ENCODE results near the gene CNBD2. TPM values are rescaled to one million over a fixed set of nuclear protein-coding genes. Genes with fewer than 3 reads are reported as not detected.
A peak's percentile ranks its signal among the peaks of the same experiment; 100 is the strongest.
"Not testable (repeated sequence)": the region's sequence is repeated elsewhere in the genome, so short reads cannot be mapped to it uniquely, and the experiment has no call there.

The CNBD2 gene
- total and polyA plus RNA-seq, 7 donors = 1.7 to 14.6 (median 7.1) TPM

DNA sequence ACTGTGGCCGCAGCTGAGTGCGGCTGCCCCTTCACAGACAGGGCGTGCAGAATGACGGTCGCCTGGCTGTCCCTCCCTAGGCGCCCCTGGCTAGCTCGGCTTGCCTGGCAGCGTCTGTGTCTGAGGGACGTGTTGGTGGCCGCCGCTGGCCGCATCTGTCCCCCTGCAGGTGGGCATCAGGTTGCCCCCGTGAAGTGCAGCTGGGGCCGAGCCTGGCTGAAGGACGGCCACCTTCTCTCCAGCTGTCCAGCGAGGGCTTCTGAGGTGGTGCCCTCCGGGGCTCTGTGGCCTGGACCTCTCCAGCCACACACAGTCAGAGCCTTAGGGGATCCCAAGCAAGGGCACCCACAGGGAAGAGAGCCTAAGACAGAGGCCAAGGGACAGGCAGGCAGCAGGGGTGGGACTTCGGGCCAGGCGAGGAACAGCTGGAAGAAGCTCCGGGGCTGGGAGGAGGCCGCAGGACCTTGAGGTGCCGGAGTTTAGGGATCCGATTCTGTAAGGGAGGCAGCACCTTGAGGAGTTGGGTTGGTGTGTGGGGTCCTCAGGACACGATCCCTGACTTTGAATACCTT, 97.1 kb downstream of the CNBD2 start:
- Histone ChIP-seq H3K4me1 (peaks cover 0 to 17% (median 12%) of the 10 kb centered on the region in 4 donors), H3K36me3 (no peaks in the 10 kb centered on the region), H3K27ac (peak overlapping the region; percentile 77 to 87 (median 81)), H3K4me3 (peak overlapping the region in 3 of 4 donors; percentile 68 to 72 (median 71)), H3K27me3 (no peaks in the 10 kb centered on the region), H3K9me3 (peaks cover 0 to 2% (median 0%) of the 10 kb centered on the region in 4 donors)
- no peak for TF ChIP-seq POLR2AphosphoS5 (IDR thresholded peaks at IDR 0.05)
- TF ChIP-seq, protein P1, sequence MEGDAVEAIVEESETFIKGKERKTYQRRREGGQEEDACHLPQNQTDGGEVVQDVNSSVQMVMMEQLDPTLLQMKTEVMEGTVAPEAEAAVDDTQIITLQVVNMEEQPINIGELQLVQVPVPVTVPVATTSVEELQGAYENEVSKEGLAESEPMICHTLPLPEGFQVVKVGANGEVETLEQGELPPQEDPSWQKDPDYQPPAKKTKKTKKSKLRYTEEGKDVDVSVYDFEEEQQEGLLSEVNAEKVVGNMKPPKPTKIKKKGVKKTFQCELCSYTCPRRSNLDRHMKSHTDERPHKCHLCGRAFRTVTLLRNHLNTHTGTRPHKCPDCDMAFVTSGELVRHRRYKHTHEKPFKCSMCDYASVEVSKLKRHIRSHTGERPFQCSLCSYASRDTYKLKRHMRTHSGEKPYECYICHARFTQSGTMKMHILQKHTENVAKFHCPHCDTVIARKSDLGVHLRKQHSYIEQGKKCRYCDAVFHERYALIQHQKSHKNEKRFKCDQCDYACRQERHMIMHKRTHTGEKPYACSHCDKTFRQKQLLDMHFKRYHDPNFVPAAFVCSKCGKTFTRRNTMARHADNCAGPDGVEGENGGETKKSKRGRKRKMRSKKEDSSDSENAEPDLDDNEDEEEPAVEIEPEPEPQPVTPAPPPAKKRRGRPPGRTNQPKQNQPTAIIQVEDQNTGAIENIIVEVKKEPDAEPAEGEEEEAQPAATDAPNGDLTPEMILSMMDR (IDR thresholded peaks at IDR 0.05) = no peak
- no peak for TF ChIP-seq POLR2A (IDR thresholded peaks at IDR 0.05)
- no peak for TF ChIP-seq EP300 (IDR thresholded peaks at IDR 0.05)
- DNase-seq = no peak
- intact Hi-C loops (cut with DNase I) = no loop called here
- WGBS, 2 donors = 53 to 65% methylated on average over 24 of the region's 24 CpGs

DNA sequence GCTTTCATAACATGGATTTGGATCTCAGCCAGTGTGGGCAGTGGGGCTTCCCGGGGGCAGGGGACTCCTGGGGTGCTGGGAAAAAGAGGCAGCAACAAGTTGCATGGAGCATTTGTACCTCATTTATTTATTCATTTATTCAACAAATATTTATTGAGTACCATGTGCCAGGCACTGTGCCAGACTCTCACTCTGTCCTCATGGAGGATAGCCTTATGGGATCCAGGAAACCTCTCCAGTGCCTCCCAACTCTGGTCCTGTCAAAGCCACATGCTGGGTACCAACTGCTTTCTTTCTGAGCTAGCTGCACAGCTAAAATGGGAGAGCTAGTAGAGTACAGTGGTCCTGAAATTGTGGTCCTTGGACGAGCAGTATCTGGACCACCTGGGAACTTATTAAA, 98.4 kb downstream of the CNBD2 start:
- intact Hi-C loops (cut with DNase I) = no loop called here
- TF ChIP-seq POLR2AphosphoS5 (IDR thresholded peaks at IDR 0.05) = no peak
- Histone ChIP-seq H3K4me3 (no peak overlapping the region), H3K27me3 (no peaks in the 10 kb centered on the region), H3K4me1 (peaks cover 0 to 17% (median 12%) of the 10 kb centered on the region in 4 donors), H3K27ac (no peak overlapping the region), H3K36me3 (no peaks in the 10 kb centered on the region), H3K9me3 (peaks cover 0 to under 1% (median 0%) of the 10 kb centered on the region in 4 donors)
- WGBS, 2 donors = 64 to 72% methylated on average over 2 of the region's 2 CpGs
- no peak for DNase-seq

- 92 to 96% methylated on average over 11 of the region's 11 CpGs for WGBS, 2 donors
- H3K27me3 ChIP-seq; H3K4me3 ChIP-seq; intact Hi-C loops (cut with DNase I); H3K27ac ChIP-seq; H3K9me3 ChIP-seq; DNase-seq; H3K36me3 ChIP-seq: not testable (repeated sequence)
- peaks cover 0 to 17% (median 12%) of the 10 kb centered on the region in 4 donors for H3K4me1 ChIP-seq
These were observed 100.1 kb downstream of the CNBD2 start for GRCh38 chr20:36068526-36068925.

DNA sequence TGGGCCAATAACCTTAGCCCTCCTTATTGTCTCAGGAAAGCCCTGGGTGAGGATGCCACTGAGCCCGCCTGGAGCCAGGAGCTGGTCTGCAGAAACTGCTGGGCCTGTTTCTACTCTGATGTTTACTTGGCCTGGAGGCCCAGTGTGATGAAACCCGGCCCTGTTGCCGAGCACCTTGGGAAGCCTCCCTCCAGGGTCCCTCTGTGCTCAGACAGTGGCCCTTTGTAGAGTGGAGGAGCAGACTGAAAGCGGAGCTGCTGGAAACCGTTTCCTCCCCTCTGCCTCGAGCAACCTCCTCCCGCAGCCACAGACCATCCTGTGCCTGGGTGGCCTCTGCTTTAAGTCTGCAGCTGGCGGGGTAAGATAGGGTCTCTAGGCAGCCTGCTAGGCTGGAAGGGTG, 102.1 kb downstream of the CNBD2 start:
- Histone ChIP-seq H3K27ac (no peak overlapping the region), H3K4me1 (peaks cover 0 to 4% (median 2%) of the 10 kb centered on the region in 4 donors), H3K27me3 (no peaks in the 10 kb centered on the region), H3K36me3 (no peaks in the 10 kb centered on the region), H3K4me3 (no peak overlapping the region), H3K9me3 (no peaks in the 10 kb centered on the region)
- TF ChIP-seq EP300 (IDR thresholded peaks at IDR 0.05) = no peak
- TF ChIP-seq, protein P1 (IDR thresholded peaks at IDR 0.05) = no peak
- TF ChIP-seq POLR2AphosphoS5 (IDR thresholded peaks at IDR 0.05) = no peak
- no peak for TF ChIP-seq POLR2A (IDR thresholded peaks at IDR 0.05)
- intact Hi-C loops (cut with DNase I) = no loop called here
- DNase-seq = no peak
- WGBS, 2 donors = 66 to 77% methylated on average over 8 of the region's 8 CpGs

DNA sequence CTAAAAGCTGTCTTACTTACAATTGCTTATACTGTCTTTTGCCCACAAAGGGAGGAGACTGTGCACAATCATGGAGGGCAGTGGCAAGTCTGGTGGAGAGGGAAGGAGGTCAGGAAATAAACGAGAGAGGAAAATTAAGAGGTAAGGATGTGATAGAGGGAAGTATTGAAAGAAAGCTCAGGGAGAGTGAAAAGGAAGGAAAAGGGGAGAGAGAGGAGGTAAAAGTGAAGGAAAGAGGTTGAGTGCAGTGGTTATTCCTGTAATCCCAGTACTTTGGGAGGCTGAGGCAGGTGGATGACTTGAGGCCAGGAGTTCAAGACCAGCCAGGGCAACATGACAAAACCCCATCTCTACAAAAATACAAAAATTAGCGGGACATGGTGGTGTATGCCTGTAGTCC, 103.5 kb downstream of the CNBD2 start:
- Histone ChIP-seq H3K27ac (no peak overlapping the region), H3K27me3 (no peaks in the 10 kb centered on the region), H3K36me3 (no peaks in the 10 kb centered on the region), H3K4me1 (no peaks in the 10 kb centered on the region), H3K9me3 (no peaks in the 10 kb centered on the region), H3K4me3 (no peak overlapping the region)
- TF ChIP-seq, protein P1 (IDR thresholded peaks at IDR 0.05) = no peak
- TF ChIP-seq EP300 (IDR thresholded peaks at IDR 0.05) (no peak), POLR2A (IDR thresholded peaks at IDR 0.05) (no peak), POLR2AphosphoS5 (IDR thresholded peaks at IDR 0.05) (no peak)
- no peak for DNase-seq
- 77 to 80% methylated on average over 2 of the region's 2 CpGs for WGBS, 2 donors
- intact Hi-C loops (cut with DNase I) = no loop called here

DNA sequence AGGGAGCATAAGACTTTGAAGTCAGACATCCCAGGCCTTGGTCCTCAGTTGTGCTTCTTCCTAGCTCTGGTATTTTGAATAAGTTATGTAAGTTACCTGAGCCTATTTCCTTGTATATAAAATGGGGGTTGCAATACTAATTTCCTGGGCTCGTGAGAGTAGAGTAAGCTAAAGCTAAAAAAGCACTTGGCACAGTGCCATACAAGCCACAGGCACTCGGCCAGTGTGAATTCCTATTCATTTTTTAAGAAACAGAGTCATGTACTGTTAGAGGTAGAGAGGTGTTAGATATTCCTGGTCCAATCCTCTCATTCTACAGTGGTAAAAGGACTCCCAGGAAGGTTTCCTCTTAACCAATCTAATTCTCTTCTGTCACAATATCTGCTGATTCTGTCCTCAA, 106.6 kb downstream of the CNBD2 start:
- Histone ChIP-seq H3K36me3 (no peaks in the 10 kb centered on the region), H3K4me1 (no peaks in the 10 kb centered on the region), H3K27me3 (peaks cover 0 to 6% (median 0%) of the 10 kb centered on the region in 3 donors), H3K27ac (no peak overlapping the region), H3K4me3 (no peak overlapping the region), H3K9me3 (no peaks in the 10 kb centered on the region)
- no peak for DNase-seq
- no peak for TF ChIP-seq POLR2AphosphoS5 (IDR thresholded peaks at IDR 0.05)
- TF ChIP-seq EP300 (IDR thresholded peaks at IDR 0.05) = no peak
- no peak for TF ChIP-seq POLR2A (IDR thresholded peaks at IDR 0.05)
- TF ChIP-seq, protein P1 (IDR thresholded peaks at IDR 0.05) = no peak
- intact Hi-C loops (cut with DNase I) = no loop called here
- 25 to 29% methylated on average over 2 of the region's 2 CpGs for WGBS, 2 donors

- H3K4me1 ChIP-seq; intact Hi-C loops (cut with DNase I); H3K4me3 ChIP-seq; H3K9me3 ChIP-seq; DNase-seq; H3K27ac ChIP-seq; H3K36me3 ChIP-seq; H3K27me3 ChIP-seq: not testable (repeated sequence)
- 50 to 53% methylated on average over 5 of the region's 5 CpGs for WGBS, 2 donors
These were observed 109.4 kb downstream of the CNBD2 start for GRCh38 chr20:36077762-36078161.

All from sigmoid colon (tissue), 7 donors.